D721Med (cell line): ENCODE data around the gene UBA5.
A peak's percentile ranks its signal among the peaks of the same experiment; 100 is the strongest.
"Not testable (repeated sequence)": the region's sequence is repeated elsewhere in the genome, so short reads cannot be mapped to it uniquely, and the experiment has no call there.

Experiments used
- DNase-seq: peaks from one replicate; pipeline ENCODE4 v3.0.0; 2011; ENCODE audit warnings: low spot score; ENCODE audit not compliant: insufficient read length
- FAIRE-seq: peaks from 2 replicates; lab custom pipeline; 2011; peaks lifted over from hg19 to GRCh38; lab: Jason Lieb, UNC
- TF ChIP-seq, protein P1 (sequence below): IDR thresholded peaks from 2 replicates; pipeline ENCODE4 v1.5.1; 2012; ENCODE audit warnings: mild to moderate bottlenecking, control low read depth; ENCODE audit not compliant: insufficient read depth; ENCODE audit errors: missing control alignments

The UBA5 gene

DNA sequence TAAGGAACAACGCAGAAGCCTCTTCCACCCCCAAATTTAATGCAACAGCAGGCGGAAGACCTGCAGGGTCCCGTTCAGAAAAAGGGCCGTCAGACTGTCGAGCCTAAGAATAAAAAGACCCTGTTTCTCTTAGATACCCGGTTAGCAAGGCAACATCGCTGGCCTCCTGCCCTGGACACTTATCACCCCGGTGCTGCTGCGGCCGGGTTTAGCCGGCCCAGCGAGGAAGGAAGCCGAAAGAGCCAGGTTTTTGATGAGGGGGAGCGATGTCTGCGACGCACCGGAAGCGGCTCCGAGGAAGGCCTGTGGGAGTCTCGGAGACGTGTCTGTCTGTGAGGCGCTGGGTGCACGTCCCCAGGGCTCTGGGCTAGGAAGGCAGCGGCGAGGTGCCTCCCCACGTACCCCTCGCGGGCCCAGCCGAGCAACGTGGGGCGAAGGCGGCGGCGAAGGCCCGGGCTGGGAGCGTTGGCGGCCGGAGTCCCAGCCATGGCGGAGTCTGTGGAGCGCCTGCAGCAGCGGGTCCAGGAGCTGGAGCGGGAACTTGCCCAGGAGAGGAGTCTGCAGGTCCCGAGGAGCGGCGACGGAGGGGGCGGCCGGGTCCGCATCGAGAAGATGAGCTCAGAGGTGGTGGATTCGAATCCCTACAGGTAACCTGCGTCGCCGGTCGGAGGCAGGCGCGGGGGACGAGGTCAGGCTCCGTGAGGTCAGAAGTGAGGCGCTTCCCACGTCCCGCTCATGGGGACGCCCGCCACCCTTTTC, at the start of gene UBA5:
UBA5 (plus strand) TSS at position 278 of the 759 bp plus-strand sequence; CDS start at position 487, 209 bp downstream.
- peak; percentile 29 for DNase-seq
- no peak for FAIRE-seq
- TF ChIP-seq, protein P1, sequence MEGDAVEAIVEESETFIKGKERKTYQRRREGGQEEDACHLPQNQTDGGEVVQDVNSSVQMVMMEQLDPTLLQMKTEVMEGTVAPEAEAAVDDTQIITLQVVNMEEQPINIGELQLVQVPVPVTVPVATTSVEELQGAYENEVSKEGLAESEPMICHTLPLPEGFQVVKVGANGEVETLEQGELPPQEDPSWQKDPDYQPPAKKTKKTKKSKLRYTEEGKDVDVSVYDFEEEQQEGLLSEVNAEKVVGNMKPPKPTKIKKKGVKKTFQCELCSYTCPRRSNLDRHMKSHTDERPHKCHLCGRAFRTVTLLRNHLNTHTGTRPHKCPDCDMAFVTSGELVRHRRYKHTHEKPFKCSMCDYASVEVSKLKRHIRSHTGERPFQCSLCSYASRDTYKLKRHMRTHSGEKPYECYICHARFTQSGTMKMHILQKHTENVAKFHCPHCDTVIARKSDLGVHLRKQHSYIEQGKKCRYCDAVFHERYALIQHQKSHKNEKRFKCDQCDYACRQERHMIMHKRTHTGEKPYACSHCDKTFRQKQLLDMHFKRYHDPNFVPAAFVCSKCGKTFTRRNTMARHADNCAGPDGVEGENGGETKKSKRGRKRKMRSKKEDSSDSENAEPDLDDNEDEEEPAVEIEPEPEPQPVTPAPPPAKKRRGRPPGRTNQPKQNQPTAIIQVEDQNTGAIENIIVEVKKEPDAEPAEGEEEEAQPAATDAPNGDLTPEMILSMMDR: no peak

DNA sequence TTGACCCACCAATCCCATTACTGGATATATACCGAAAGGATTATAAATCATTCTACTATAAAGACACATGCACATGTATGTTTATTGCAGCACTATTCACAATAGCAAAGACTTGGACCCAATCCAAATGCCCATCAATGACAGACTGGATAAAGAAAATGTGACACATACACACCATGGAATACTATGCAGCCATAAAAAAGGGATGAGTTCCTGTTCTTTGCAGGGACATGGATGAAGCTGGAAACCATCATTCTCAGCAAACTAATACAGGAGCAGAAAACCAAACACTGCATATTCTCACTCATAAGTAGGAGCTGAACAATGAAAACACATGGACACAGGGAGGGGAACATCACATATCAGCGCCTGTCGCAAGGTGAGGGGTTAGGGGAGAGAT, 44.8 kb upstream of the UBA5 start:
- FAIRE-seq, DNase-seq: not testable (repeated sequence)

DNA sequence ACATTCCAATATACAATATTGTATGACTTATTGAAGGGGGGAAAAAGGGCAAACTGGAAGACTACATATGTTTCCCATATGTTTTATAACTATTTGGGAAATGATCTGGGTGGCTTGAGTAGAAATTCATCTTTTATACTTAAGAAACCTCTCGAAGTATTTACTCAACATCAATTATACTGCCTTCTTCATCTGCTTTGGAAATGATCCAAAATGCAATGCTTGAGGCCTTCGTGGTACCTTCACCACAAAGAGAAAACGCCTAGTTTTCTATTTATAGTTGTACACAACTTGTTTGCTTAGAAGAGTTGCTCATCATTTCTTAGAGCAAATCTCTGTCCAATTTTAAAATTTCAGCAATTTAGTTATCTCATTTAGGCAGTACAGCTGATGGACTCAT, 44.2 kb upstream of the UBA5 start:
- DNase-seq (no peak), FAIRE-seq (no peak)
- TF ChIP-seq, protein P1: no peak

DNA sequence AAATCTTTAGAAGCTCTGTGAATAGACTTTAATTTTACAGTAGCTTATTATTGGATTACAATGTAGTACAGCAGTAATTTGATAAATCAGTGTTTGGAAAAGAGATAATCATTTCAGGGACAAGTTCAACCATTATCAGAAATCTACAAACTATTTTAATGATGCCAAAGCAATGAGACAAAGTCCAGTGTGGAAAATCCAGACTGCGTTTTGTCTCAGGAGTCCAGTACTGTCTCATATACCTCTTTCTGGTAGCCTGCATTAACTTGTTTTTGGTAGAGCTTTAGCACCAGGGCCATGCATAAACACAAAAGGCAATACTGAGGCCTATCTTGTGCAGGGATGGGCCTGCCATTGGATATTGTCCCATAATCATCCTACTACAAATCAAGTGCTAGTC, 43.3 kb upstream of the UBA5 start:
- TF ChIP-seq, protein P1: no peak
- no peak for FAIRE-seq
- DNase-seq: no peak

DNA sequence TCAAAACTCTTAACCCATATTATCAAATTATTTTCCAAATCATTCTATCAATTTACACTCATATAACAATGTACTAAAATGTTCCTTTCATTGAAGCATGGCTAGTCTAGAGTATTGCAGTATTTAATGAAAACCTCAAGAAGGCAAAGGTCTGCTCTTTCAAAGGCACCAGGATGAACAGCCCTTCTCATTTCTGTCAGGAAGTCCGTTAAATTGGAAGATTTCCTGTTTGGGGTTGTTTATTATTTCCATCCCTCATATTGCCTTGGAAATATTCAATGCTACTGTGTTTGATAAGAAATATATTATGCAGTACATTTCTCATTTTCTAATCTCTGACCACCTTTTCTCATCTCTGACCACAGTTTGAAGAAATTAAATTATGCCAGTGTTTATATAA, 38.0 kb upstream of the UBA5 start:
- DNase-seq: no peak
- FAIRE-seq: no peak
- TF ChIP-seq, protein P1: no peak

DNA sequence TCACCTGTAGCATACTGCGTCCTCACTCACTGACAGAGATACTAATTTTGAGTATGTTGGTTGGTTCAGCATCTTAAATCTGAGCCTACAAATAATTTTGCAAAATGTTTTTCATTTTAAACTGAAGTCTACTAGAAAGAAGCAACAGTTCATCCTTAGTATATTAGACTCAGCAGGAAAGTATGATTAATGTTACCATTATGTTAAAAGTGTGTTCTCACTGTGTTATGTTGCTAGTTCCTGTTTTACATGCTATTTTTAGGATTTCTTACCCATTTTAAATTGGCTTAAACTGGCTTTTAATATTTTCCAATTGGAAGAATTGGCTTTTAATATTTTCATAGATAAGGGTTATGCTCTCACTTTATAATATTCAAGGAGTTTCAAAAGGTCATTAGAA, 37.4 kb upstream of the UBA5 start:
- DNase-seq: no peak
- TF ChIP-seq, protein P1: no peak
- FAIRE-seq: no peak

DNA sequence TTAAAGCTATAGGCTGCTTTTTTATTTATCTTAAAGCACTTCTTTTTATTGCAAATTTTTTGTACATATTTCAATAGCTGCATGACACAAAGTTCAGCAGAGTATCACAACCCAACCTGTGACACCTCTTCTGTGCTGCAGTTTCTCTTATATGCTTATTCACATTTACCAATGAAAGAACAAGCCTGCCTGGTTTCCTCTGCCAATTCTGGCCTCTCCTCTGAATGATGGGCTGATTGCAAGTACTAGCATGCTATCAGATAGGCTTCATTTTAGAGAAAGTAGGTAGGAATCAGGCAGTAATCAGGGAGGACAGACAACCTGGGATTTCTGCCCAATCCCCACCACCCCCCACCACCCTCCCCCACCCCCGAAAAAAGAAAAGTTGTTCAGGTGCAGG, 36.5 kb upstream of the UBA5 start:
- DNase-seq (no peak), FAIRE-seq (no peak)
- TF ChIP-seq, protein P1: no peak
